H1 (cell line): ENCODE results near the gene PRUNE1. TPM values are rescaled to one million over a fixed set of nuclear protein-coding genes. Genes with fewer than 3 reads are reported as not detected.

ENCODE experiments used
- CTCF ChIA-PET: fragments of 300-600 bp; sonication (Branson Sonifier 250); formaldehyde crosslinking; loops from one replicate; lab custom pipeline; 2021; ENCODE audit not compliant: partially characterized antibody; lab: Charles Lee
- POLR2A ChIA-PET: fragments of 300-600 bp; sonication (Branson Sonifier 250); formaldehyde crosslinking; loops from one replicate; lab custom pipeline; 2021; ENCODE audit warnings: inconsistent platforms; ENCODE audit not compliant: partially characterized antibody; lab: Charles Lee
- DNase-seq, 2 experiments: peaks; one replicate each; pipeline versions ENCODE4 v3.0.0 to v3.0.0-alpha.2; 2010 to 2022; ENCODE audit warnings: low spot score in 2 of 2, low read depth in 1 of 2, mixed read lengths in 1 of 2
- FAIRE-seq: peaks from 2 replicates; lab custom pipeline; 2011; peaks lifted over from hg19 to GRCh38; lab: Jason Lieb, UNC
- H2AFZ ChIP-seq: 2 replicates; pipeline ENCODE4 v1.8.1; 2012; ENCODE audit warnings: low read length, inconsistent platforms
- H2AK5ac ChIP-seq: 2 replicates; pipeline ENCODE4 v1.6.1; 2013; ENCODE audit warnings: low read depth, low read length
- H2BK120ac ChIP-seq: replicated peaks from 2 replicates; pipeline ENCODE3; 2013; ENCODE audit warnings: low read depth, low read length, inconsistent platforms
- H2BK12ac ChIP-seq: 2 replicates; pipeline ENCODE4 v1.6.1; 2013; ENCODE audit warnings: low read depth, low read length
- H2BK15ac ChIP-seq: 2 replicates; pipeline ENCODE4 v1.6.1; 2013; ENCODE audit warnings: low read length
- H2BK20ac ChIP-seq: 2 replicates; pipeline ENCODE4 v1.6.1; 2013; ENCODE audit warnings: low read length
- H2BK5ac ChIP-seq: 2 replicates; pipeline ENCODE4 v1.6.1; 2013; ENCODE audit warnings: low read depth, low read length
- H3K14ac ChIP-seq: 2 replicates; pipeline ENCODE4 v1.6.1; 2013; ENCODE audit warnings: inconsistent platforms; ENCODE audit not compliant: insufficient read length
- H3K18ac ChIP-seq: 2 replicates; pipeline ENCODE4 v1.6.1; 2013; ENCODE audit warnings: low read length; ENCODE audit errors: extremely low read depth
- H3K23ac ChIP-seq: 2 replicates; pipeline ENCODE4 v1.6.1; 2013; ENCODE audit warnings: inconsistent platforms; ENCODE audit not compliant: insufficient read length
- H3K23me2 ChIP-seq: 2 replicates; pipeline ENCODE4 v1.6.1; 2013; ENCODE audit warnings: low read depth, low read length
- H3K27ac ChIP-seq: 2 replicates; pipeline ENCODE4 v1.6.1; 2011; ENCODE audit warnings: low read depth, low read length, inconsistent platforms
- H3K27me3 ChIP-seq, 4 experiments: replicated peaks in 1 of 4; 1 replicate in 1 of 4; 2 replicates in 3 of 4; pipeline versions ENCODE4 v1.6.1 to v1.8.1; 2011 to 2013; ENCODE audit warnings: low read length in 3 of 4, mild to moderate bottlenecking in 3 of 4, inconsistent platforms in 2 of 4, mixed read lengths in 2 of 4, moderate library complexity in 1 of 4; ENCODE audit not compliant: control insufficient read depth in 3 of 4, insufficient read depth in 3 of 4; ENCODE audit errors: extremely low read depth in 1 of 4
- H3K36me3 ChIP-seq, 4 experiments: 2 replicates each; pipeline versions ENCODE4 v1.6.1 to v1.8.1; 2011 to 2013; ENCODE audit warnings: mild to moderate bottlenecking in 4 of 4, low read length in 3 of 4, moderate library complexity in 2 of 4, control low read depth in 1 of 4, inconsistent platforms in 1 of 4; ENCODE audit not compliant: insufficient read depth in 4 of 4, control insufficient read depth in 2 of 4
- H3K4ac ChIP-seq: replicated peaks from 2 replicates; pipeline ENCODE3; 2013; ENCODE audit warnings: low read length, low read depth, mixed read lengths, inconsistent platforms; ENCODE audit not compliant: insufficient read length
- H3K4me1 ChIP-seq, 4 experiments: replicated peaks in 1 of 4; 1 replicate in 1 of 4; 2 replicates in 3 of 4; pipeline versions ENCODE4 v1.6.1 to v1.8.1; 2011 to 2013; ENCODE audit warnings: low read length in 3 of 4, inconsistent platforms in 2 of 4, mixed read lengths in 1 of 4; ENCODE audit not compliant: insufficient read depth in 4 of 4, control insufficient read depth in 3 of 4
- H3K4me2 ChIP-seq, 2 experiments: 2 replicates each; pipeline versions ENCODE4 v1.6.1 to v1.8.1; 2011 to 2013; ENCODE audit warnings: low read depth in 2 of 2, low read length in 2 of 2, control low read depth in 1 of 2, inconsistent platforms in 1 of 2, mild to moderate bottlenecking in 1 of 2; ENCODE audit not compliant: insufficient read depth in 1 of 2
- H3K4me3 ChIP-seq, 4 experiments: fragments of 200-600, 300-600 bp in 1 of 4; sonication (generic), shearing (Covaris generic), sonication (Bioruptor Twin) in 1 of 4; 2 replicates each; pipeline versions ENCODE4 v1.5.1 to v1.8.1; 2011 to 2016; ENCODE audit warnings: low read length in 4 of 4, low read depth in 3 of 4, control low read depth in 2 of 4, inconsistent platforms in 2 of 4, mild to moderate bottlenecking in 2 of 4, mixed read lengths in 1 of 4, moderate library complexity in 1 of 4; ENCODE audit not compliant: insufficient read depth in 2 of 4; ENCODE audit errors: extremely low read depth in 1 of 4
- H3K56ac ChIP-seq: replicated peaks from 2 replicates; pipeline ENCODE3; 2013; ENCODE audit warnings: low read depth, mild to moderate bottlenecking, mixed read lengths, low read length, inconsistent platforms; ENCODE audit not compliant: insufficient read length
- H3K79me1 ChIP-seq: 2 replicates; pipeline ENCODE4 v1.6.1; 2013; ENCODE audit warnings: low read depth, low read length, control low read depth
- H3K79me2 ChIP-seq, 2 experiments: 2 replicates each; pipeline versions ENCODE4 v1.6.1 to v1.8.1; 2012 to 2013; ENCODE audit warnings: low read length in 2 of 2, mild to moderate bottlenecking in 2 of 2, inconsistent platforms in 1 of 2; ENCODE audit not compliant: insufficient read depth in 2 of 2, control insufficient read depth in 1 of 2
- H3K9ac ChIP-seq, 4 experiments: replicated peaks in 1 of 4; 1 replicate in 1 of 4; 2 replicates in 3 of 4; pipeline versions ENCODE4 v1.6.1 to v1.8.1; 2011 to 2013; ENCODE audit warnings: low read depth in 3 of 4, low read length in 3 of 4, control low read depth in 2 of 4, mild to moderate bottlenecking in 2 of 4, moderate library complexity in 2 of 4, inconsistent platforms in 1 of 4; ENCODE audit errors: extremely low read depth in 1 of 4
- H3K9me3 ChIP-seq, 2 experiments: 2 replicates each; pipeline versions ENCODE4 v1.6.1 to v1.8.1; 2012 to 2013; ENCODE audit warnings: mild to moderate bottlenecking in 2 of 2, moderate library complexity in 2 of 2, control low read depth in 1 of 2, inconsistent platforms in 1 of 2, low read depth in 1 of 2, low read length in 1 of 2, mixed read lengths in 1 of 2; ENCODE audit not compliant: insufficient read depth in 2 of 2
- H4K20me1 ChIP-seq, 2 experiments: replicated peaks in 1 of 2; 2 replicates each; pipeline versions ENCODE3 to v1.8.1; 2011 to 2013; ENCODE audit warnings: inconsistent platforms in 2 of 2, low read length in 2 of 2, mild to moderate bottlenecking in 1 of 2; ENCODE audit not compliant: insufficient read depth in 2 of 2, control insufficient read depth in 1 of 2
- H4K5ac ChIP-seq: 2 replicates; pipeline ENCODE4 v1.6.1; 2013; ENCODE audit warnings: low read length, low read depth, mixed read lengths, inconsistent platforms; ENCODE audit not compliant: insufficient read length
- H4K8ac ChIP-seq: 2 replicates; pipeline ENCODE4 v1.8.0; 2013; ENCODE audit warnings: mild to moderate bottlenecking, moderate library complexity, low read length, inconsistent platforms; ENCODE audit not compliant: insufficient read depth; ENCODE audit errors: extremely low read depth
- H4K91ac ChIP-seq: replicated peaks from 2 replicates; pipeline ENCODE3; 2013; ENCODE audit warnings: low read length, mixed read lengths, inconsistent platforms; ENCODE audit not compliant: insufficient read length
- GTF2F1 ChIP-seq: IDR thresholded peaks from 2 replicates; pipeline ENCODE4 v1.6.1; 2012; ENCODE audit warnings: low read depth, low read length, improper control_type of control experiment, borderline replicate concordance
- SIRT6 ChIP-seq: IDR thresholded peaks from one replicate; pipeline ENCODE4 v1.7.1; 2012; ENCODE audit warnings: low read length, inconsistent platforms
- WGBS, 2 experiments: shearing (Covaris generic) in 1 of 2; methylation state at CpG; one replicate each; pipeline versions ENCODE4 v1.1.6 to v1.1.7; 2013 to 2015; ENCODE audit warnings: low lambda C conversion rate in 2 of 2, mixed read lengths in 2 of 2, inconsistent platforms in 1 of 2, low coverage in 1 of 2, missing lambda C conversion rate in 1 of 2; ENCODE audit not compliant: insufficient replicate concordance in 2 of 2, insufficient coverage in 1 of 2, insufficient read length in 1 of 2; ENCODE audit errors: extremely low coverage in 1 of 2, missing lambda C conversion rate in 1 of 2; 5-methylcytosine and 5-hydroxymethylcytosine counted together
- polyA plus RNA-seq, 7 experiments: library from polyadenylated mRNA; depleted of rRNA in 3 of 7; stranded (reverse) in 5 of 7; unstranded in 2 of 7; fragments of >200 nt in 5 of 7; fragments of 200-250 nt in 2 of 7; gene quantifications; 1 replicate in 5 of 7; 2 replicates in 1 of 7; 4 replicates in 1 of 7; pipeline versions ENCODE4 v1.2.1 to v1.2.3, GENCODE V29; 2011 to 2013; ENCODE audit warnings: missing spikeins in 2 of 7, mixed read lengths in 2 of 7
- total RNA-seq: library from RNA; stranded (reverse); fragmentation: NEBNext Ultra II Directional; extraction: Animal tissue kit (Norgen Biotek cat#: 25700); gene quantifications from 2 replicates; pipeline ENCODE4 v1.2.1, GENCODE V29; 2021

PRUNE1 gene
- total and polyA plus RNA-seq, 2 of the 8 experiments (the other 6 are each of a cell fraction or from before 2014, with no cell fraction given) = 32.8 to 54.2 TPM

- DNase-seq (no peak), FAIRE-seq (no peak)
- Histone ChIP-seq H4K8ac (no peak overlapping the region), H2BK120ac (no peak overlapping the region), H3K9me3 (no peaks in the 10 kb centered on the region; a peak in 1 of 4 replicates), H3K27ac (no peak overlapping the region), H2BK5ac (no peak overlapping the region), H2AFZ (no peak overlapping the region), H2BK15ac (no peak overlapping the region), H3K23ac (no peak overlapping the region), H3K4me3 (no peak overlapping the region), H3K18ac (no peak overlapping the region), H4K20me1 (peaks cover 18 to 26% of the 10 kb centered on the region in 2 experiments), H3K79me2 (peaks cover 21 to 50% of the 10 kb centered on the region in 2 experiments), H3K56ac (no peak overlapping the region), H3K4ac (no peak overlapping the region), H3K14ac (no peak overlapping the region), H3K36me3 (peaks cover 23 to 57% (median 50%) of the 10 kb centered on the region in 4 experiments), H3K4me1 (peaks cover 14 to 31% (median 21%) of the 10 kb centered on the region in 4 experiments), H2BK20ac (no peak overlapping the region), H4K91ac (no peak overlapping the region), H3K27me3 (no peaks in the 10 kb centered on the region), H3K9ac (no peak overlapping the region), H3K23me2 (peaks cover 2% of the 10 kb centered on the region; the same call in 1 of the 2 replicates), H3K4me2 (no peak overlapping the region), H2BK12ac (no peak overlapping the region), H4K5ac (no peak overlapping the region), H2AK5ac (no peak overlapping the region), H3K79me1 (peaks cover 17% of the 10 kb centered on the region)
- ChIA-PET POLR2A (interaction anchor here (0.6 to 10.5 kb wide), 7 partner anchors 7 to 230 kb away, joined by 3 to 133 read pairs (median 7); partner anchors contain the start of genes ANXA9, CERS2, LYSMD1 and MINDY1), CTCF (interaction anchor here (0.7 to 4.3 kb wide), 4 partner anchors 10 to 38 kb away, joined by 3 to 34 read pairs (median 4); partner anchors contain the start of genes ANXA9 and MINDY1)
- WGBS, 2 experiments = 85% methylated on average over 4 of the region's 4 CpGs; no CpG with 5 or more reads in 1 of the 2 experiments
- TF ChIP-seq SIRT6 = no peak
- TF ChIP-seq GTF2F1 = no peak
Observed at GRCh38 chr1:150968491-150968890, 39.8 kb upstream of the PRUNE1 start.
